Lung (tissue), 12 donors: Measurements from ENCODE around the gene FANK1. TPM values are rescaled to one million over a fixed set of nuclear protein-coding genes. Genes with fewer than 3 reads are reported as not detected.

ENCODE experiments used
- ATAC-seq: fragments of 200-7000 bp; cut with Tn5 transposase; one replicate; pipeline ENCODE4 v1.9.1; 2020; ENCODE audit warnings: moderate number of reproducible peaks; ENCODE audit not compliant: insufficient read depth, low FRiP score
- DNase-seq, 3 donors: peaks; one replicate each; pipeline ENCODE4 v3.0.0-alpha.2; 2013 to 2017
- H3K27ac ChIP-seq, 2 donors: one replicate each; pipeline ENCODE4 v1.5.1; 2013; ENCODE audit warnings: mild to moderate bottlenecking in 2 of 2, moderate library complexity in 2 of 2, control low read depth in 1 of 2, inconsistent platforms in 1 of 2, low read depth in 1 of 2, low read length in 1 of 2
- H3K27me3 ChIP-seq, 3 donors: one replicate each; pipeline ENCODE4 v1.5.1; 2013; ENCODE audit warnings: low read length in 2 of 3; ENCODE audit not compliant: control insufficient read depth in 3 of 3, insufficient read depth in 3 of 3
- H3K36me3 ChIP-seq, 4 donors: one replicate each; pipeline ENCODE4 v1.5.1; 2013; ENCODE audit warnings: low read length in 4 of 4, mild to moderate bottlenecking in 1 of 4, moderate library complexity in 1 of 4; ENCODE audit not compliant: control insufficient read depth in 4 of 4, insufficient read depth in 4 of 4
- H3K4me1 ChIP-seq, 5 donors: one replicate each; pipeline ENCODE4 v1.5.1; 2013; ENCODE audit warnings: low read length in 5 of 5, mild to moderate bottlenecking in 2 of 5, moderate library complexity in 1 of 5; ENCODE audit not compliant: control insufficient read depth in 5 of 5, insufficient read depth in 5 of 5
- H3K4me3 ChIP-seq: one replicate; pipeline ENCODE4 v1.5.1; 2013; ENCODE audit warnings: mild to moderate bottlenecking, control low read depth, moderate library complexity
- H3K9ac ChIP-seq, 2 donors: one replicate each; pipeline ENCODE4 v1.5.1; 2013; ENCODE audit warnings: low read length in 2 of 2, control low read depth in 1 of 2; ENCODE audit not compliant: insufficient read depth in 1 of 2
- H3K9me3 ChIP-seq, 4 donors: one replicate each; pipeline ENCODE4 v1.5.1; 2013; ENCODE audit warnings: low read length in 3 of 4, mild to moderate bottlenecking in 1 of 4, moderate library complexity in 1 of 4; ENCODE audit not compliant: control insufficient read depth in 4 of 4, insufficient read depth in 3 of 4
- WGBS, 2 donors: extraction: QIAGEN DNeasy Blood & Tissue Kit; methylation state at CpG; one replicate each; pipeline ENCODE4 v1.1.7; 2013; 5-methylcytosine and 5-hydroxymethylcytosine counted together
- polyA plus RNA-seq, 2 donors: library from polyadenylated mRNA; stranded (reverse); fragments of 200-250 nt; gene quantifications; one replicate each; pipeline ENCODE4 v1.2.1, GENCODE V29; 2013
- total RNA-seq, 2 donors: library from RNA; depleted of rRNA in 1 of 2; stranded (reverse); fragments of >200 nt in 1 of 2; gene quantifications; one replicate each; pipeline ENCODE4 v1.2.1, GENCODE V29; 2014 to 2021
- TF ChIP-seq, protein P1 (sequence below): IDR thresholded peaks from 2 replicates; pipeline ENCODE4 v1.5.1; 2012; ENCODE audit warnings: mild to moderate bottlenecking; ENCODE audit errors: control extremely low read depth, extremely low read depth
- donor health status: control.
- donor health status: control.
- donor health status: Bipolar disorder and iron deficiency.
- donor health status: healthy.
- donor health status: DM: yes; HTN: yes; CAD: no.

Gene FANK1
- total and polyA plus RNA-seq, 4 donors: 8.7 to 18.4 (median 13.7) TPM

DNA sequence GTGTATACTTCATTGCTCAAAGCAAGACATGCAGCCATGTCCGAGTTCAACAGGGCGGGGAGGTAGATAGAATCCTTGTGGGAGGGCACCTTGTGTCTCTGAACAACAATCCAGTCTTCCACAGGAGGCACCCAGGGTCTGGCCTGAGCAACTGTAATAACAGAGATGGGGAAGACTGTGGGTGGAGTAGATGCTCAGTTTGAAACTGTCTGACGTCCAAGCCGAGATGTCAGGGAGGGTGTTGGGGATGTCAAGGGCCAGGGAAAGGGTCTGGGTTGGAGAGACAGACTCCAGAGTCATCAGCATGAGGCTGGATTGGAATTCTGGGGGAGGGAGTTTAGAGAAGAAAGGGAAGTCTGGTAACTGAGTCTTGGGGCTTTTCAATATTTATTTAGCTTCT is 88.0 kb downstream of the FANK1 start:
- H3K9ac ChIP-seq: no peak overlapping the region
- WGBS, 2 donors: 75 to 84% methylated on average over 4 of the region's 4 CpGs
- no peak for DNase-seq
- H3K27ac ChIP-seq: no peak overlapping the region
- no peak overlapping the region for H3K4me3 ChIP-seq
- H3K4me1 ChIP-seq: peaks cover 0 to 6% (median 0%) of the 10 kb centered on the region in 5 donors
- H3K27me3 ChIP-seq: no peaks in the 10 kb centered on the region
- TF ChIP-seq, protein P1, sequence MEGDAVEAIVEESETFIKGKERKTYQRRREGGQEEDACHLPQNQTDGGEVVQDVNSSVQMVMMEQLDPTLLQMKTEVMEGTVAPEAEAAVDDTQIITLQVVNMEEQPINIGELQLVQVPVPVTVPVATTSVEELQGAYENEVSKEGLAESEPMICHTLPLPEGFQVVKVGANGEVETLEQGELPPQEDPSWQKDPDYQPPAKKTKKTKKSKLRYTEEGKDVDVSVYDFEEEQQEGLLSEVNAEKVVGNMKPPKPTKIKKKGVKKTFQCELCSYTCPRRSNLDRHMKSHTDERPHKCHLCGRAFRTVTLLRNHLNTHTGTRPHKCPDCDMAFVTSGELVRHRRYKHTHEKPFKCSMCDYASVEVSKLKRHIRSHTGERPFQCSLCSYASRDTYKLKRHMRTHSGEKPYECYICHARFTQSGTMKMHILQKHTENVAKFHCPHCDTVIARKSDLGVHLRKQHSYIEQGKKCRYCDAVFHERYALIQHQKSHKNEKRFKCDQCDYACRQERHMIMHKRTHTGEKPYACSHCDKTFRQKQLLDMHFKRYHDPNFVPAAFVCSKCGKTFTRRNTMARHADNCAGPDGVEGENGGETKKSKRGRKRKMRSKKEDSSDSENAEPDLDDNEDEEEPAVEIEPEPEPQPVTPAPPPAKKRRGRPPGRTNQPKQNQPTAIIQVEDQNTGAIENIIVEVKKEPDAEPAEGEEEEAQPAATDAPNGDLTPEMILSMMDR: no peak
- ATAC-seq: no peak
- no peaks in the 10 kb centered on the region for H3K9me3 ChIP-seq
- no peaks in the 10 kb centered on the region for H3K36me3 ChIP-seq

DNA sequence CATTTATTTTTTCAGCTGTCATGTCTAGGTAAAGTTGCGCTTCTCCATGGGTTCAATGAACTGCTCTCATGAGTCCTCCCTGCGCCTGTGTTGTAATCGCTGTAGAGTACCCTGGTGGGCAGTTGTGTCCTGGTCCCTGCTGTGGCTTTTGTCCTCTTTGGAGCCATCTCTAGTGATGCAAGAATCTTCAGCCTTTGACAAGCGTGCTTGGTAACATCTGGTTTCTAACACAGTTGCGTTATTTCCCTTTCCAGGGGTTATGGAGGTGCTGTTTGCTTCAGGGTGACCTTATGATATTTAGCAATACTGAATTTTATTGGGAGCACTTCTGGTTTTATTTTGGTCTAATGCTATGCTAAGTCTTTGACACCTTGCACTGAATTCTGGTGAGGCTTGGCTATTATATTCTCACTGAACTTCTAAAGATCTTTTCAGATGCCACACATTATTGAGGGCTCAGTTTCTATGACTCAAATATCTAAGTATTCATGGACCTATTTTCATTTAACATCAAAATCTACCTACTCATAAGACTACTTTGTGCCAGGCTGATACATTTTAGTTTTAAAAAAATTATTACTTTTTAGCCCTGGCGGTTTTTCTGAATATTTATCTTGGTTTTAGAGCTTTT is 88.6 kb downstream of the FANK1 start:
- no peak for ATAC-seq
- TF ChIP-seq, protein P1: no peak
- H3K9ac ChIP-seq: no peak overlapping the region
- 53 to 88% methylated on average over 6 of the region's 6 CpGs for WGBS, 2 donors
- H3K27me3 ChIP-seq: no peaks in the 10 kb centered on the region
- no peaks in the 10 kb centered on the region for H3K9me3 ChIP-seq
- H3K4me1 ChIP-seq: peaks cover 0 to 6% (median 0%) of the 10 kb centered on the region in 5 donors
- H3K27ac ChIP-seq: no peak overlapping the region
- no peak overlapping the region for H3K4me3 ChIP-seq
- no peak for DNase-seq
- no peaks in the 10 kb centered on the region for H3K36me3 ChIP-seq

DNA sequence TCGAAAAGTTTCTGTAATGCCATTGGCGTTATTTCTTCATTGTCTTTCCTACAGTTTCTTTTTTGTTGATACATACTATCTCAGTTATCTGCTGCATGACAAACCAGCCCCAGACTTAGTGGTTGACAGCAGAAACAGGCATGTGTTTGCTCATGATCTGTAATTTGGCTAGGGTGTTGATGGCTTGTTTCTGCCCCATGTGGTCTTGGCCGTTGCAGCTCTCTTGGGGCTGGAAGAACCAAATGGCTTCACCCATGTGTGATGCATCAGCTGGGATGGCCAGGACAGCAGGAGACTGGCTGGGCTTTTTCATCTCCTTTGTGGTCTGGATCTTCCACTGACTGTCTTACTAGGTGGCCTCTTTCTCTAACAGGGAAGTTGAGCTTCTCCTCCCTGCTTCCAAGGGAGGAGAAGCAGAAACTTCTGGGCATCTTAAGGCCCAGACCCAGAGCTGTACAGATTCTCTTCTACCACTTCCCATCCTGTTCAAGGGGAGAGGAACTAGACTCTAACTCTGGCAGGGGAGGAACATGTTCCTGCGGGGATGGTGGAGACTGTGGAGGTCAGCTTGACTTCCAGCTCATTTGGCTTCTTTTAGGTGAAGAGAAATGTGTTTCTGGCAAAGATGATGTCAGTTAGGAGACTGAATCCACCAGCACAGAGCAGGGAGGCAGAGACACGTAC is 89.3 kb downstream of the FANK1 start:
- Histone ChIP-seq H3K4me1 (peaks cover 0 to 6% (median 0%) of the 10 kb centered on the region in 5 donors), H3K9me3 (no peaks in the 10 kb centered on the region), H3K4me3 (no peak overlapping the region), H3K27ac (no peak overlapping the region), H3K9ac (no peak overlapping the region), H3K27me3 (no peaks in the 10 kb centered on the region), H3K36me3 (no peaks in the 10 kb centered on the region)
- TF ChIP-seq, protein P1: no peak
- ATAC-seq (no peak), DNase-seq (no peak)
- WGBS, 2 donors: 78 to 82% methylated on average over 5 of the region's 5 CpGs
